Measurements from ENCODE around the gene NHS.

Gene NHS

GRCh38 chrX:17773221-17773876 lies 398.3 kb downstream of the NHS start:
- no peak for TF ChIP-seq CTCF (IDR thresholded peaks at IDR 0.05; ENCODE audit: low read depth, low read length, missing control alignments)
- H3K4me3 ChIP-seq (ENCODE audit: low read depth, low read length), result no peak overlapping the region
- H3K36me3 ChIP-seq (replicated peaks), result no peaks in the 10 kb centered on the region
- no peak overlapping the region for H3K27ac ChIP-seq
- in situ Hi-C loops (cut with HindIII; ENCODE audit: low pct_ligation_motif_present, low sequenced_read_pairs), result no loop called here
- no peaks in the 10 kb centered on the region for H3K27me3 ChIP-seq (replicated peaks)
- no peak for DNase-seq

DNA sequence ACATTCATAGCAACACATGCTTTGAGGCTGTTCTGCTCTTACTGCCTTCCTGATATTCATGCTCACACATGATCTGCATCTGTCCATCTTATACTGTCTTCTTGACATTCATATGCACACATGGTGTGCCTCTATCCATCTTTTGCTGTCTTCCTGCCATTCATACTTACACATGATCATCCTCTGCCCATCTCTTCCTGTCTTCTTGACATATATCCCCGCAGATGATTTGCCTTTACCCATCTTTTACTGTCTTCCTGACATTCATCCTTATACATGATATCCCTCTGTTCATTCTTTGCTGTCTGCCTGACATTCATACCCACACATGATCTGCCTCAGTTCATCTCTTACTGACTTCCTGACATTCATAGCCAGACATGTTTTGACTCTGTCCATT lies 399.1 kb downstream of the NHS start:
- H3K36me3 ChIP-seq (replicated peaks), result no peaks in the 10 kb centered on the region
- no peak overlapping the region for H3K27ac ChIP-seq
- TF ChIP-seq CTCF (IDR thresholded peaks at IDR 0.05; ENCODE audit: low read depth, low read length, missing control alignments), result no peak
- in situ Hi-C loops (cut with HindIII; ENCODE audit: low pct_ligation_motif_present, low sequenced_read_pairs), result no loop called here
- no peak overlapping the region for H3K4me3 ChIP-seq (ENCODE audit: low read depth, low read length)
- no peak for DNase-seq
- no peaks in the 10 kb centered on the region for H3K27me3 ChIP-seq (replicated peaks)

GRCh38 chrX:17778997-17779396 lies 404.0 kb downstream of the NHS start:
- Histone ChIP-seq H3K4me3 (ENCODE audit: low read depth, low read length) (no peak overlapping the region), H3K36me3 (replicated peaks) (no peaks in the 10 kb centered on the region), H3K27me3 (replicated peaks) (no peaks in the 10 kb centered on the region), H3K27ac (no peak overlapping the region)
- DNase-seq, result no peak
- no peak for TF ChIP-seq CTCF (IDR thresholded peaks at IDR 0.05; ENCODE audit: low read depth, low read length, missing control alignments)
- in situ Hi-C loops (cut with HindIII; ENCODE audit: low pct_ligation_motif_present, low sequenced_read_pairs), result no loop called here

DNA sequence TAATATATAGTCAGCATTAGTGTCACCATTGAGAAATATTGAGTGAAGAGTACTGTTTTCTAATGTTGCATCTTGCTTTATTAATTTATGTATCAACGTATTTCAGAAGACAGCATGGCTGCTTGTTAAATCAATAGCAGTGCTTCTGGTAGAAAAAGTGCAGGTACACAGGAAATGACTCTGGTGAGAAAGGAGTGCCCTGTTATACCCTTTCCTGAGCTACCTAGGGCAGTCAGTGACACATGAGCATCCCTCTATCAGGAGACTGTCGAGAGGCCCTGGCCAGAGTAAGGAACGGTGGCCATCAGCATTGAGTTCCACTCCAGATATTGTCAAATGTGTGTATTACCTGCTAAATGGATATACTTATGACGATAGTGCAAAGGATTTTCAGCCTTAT lies 404.4 kb downstream of the NHS start:
- DNase-seq, result no peak
- Histone ChIP-seq H3K27me3 (replicated peaks) (no peaks in the 10 kb centered on the region), H3K4me3 (ENCODE audit: low read depth, low read length) (no peak overlapping the region), H3K36me3 (replicated peaks) (no peaks in the 10 kb centered on the region), H3K27ac (no peak overlapping the region)
- no peak for TF ChIP-seq CTCF (IDR thresholded peaks at IDR 0.05; ENCODE audit: low read depth, low read length, missing control alignments)
- in situ Hi-C loops (cut with HindIII; ENCODE audit: low pct_ligation_motif_present, low sequenced_read_pairs), result no loop called here

Measured in brain microvascular endothelial cell (primary cell).